Measurements from ENCODE around the gene RPA4.
A peak's percentile ranks its signal among the peaks of the same experiment; 100 is the strongest.
"Not testable (repeated sequence)": the region's sequence is repeated elsewhere in the genome, so short reads cannot be mapped to it uniquely, and the experiment has no call there.

Gene RPA4

GRCh38 chrX:96838537-96838936, 45.2 kb upstream of the RPA4 start:
- Histone ChIP-seq H4K91ac (ENCODE audit: low read depth, low read length, poor library complexity) (no peak overlapping the region), H3K27me3 (ENCODE audit: control insufficient read depth in 3 of 3, insufficient read depth in 3 of 3, low read depth in 1 of 3, low read length in 3 of 3) (no peaks in the 10 kb centered on the region), H3K79me1 (ENCODE audit: low read depth, low read length) (no peaks in the 10 kb centered on the region), H3K23ac (ENCODE audit: low read depth, low read length, poor library complexity) (no peak overlapping the region), H3K4me1 (ENCODE audit: control insufficient read depth in 2 of 2, insufficient read depth in 1 of 2, low read depth in 1 of 2, low read length in 2 of 2) (no peaks in the 10 kb centered on the region), H2BK5ac (ENCODE audit: low read length) (no peak overlapping the region), H3K4me3 (ENCODE audit: low read length in 2 of 2) (no peak overlapping the region), H3K4ac (ENCODE audit: low read length) (no peak overlapping the region), H3K36me3 (replicated peaks in 1 of 2; ENCODE audit: control insufficient read depth in 2 of 2, insufficient read depth in 2 of 2, low read length in 2 of 2) (no peaks in the 10 kb centered on the region), H2AK5ac (ENCODE audit: low read depth, low read length) (no peak overlapping the region), H3K27ac (replicated peaks; ENCODE audit: low read length) (no peak overlapping the region), H2AFZ (ENCODE audit: low read length) (no peak overlapping the region), H3K9ac (ENCODE audit: low read depth, low read length, poor library complexity) (no peak overlapping the region), H3K18ac (ENCODE audit: low read length) (no peak overlapping the region), H3K9me3 (replicated peaks in 1 of 2; ENCODE audit: control insufficient read depth in 2 of 2, insufficient read depth in 1 of 2, low read depth in 1 of 2, low read length in 2 of 2) (no peaks in the 10 kb centered on the region), H2BK120ac (ENCODE audit: low read depth, low read length) (no peak overlapping the region), H3K14ac (ENCODE audit: low read length) (no peak overlapping the region), H4K8ac (ENCODE audit: low read depth, low read length) (no peak overlapping the region), H2BK12ac (ENCODE audit: low read length) (no peak overlapping the region), H2BK15ac (ENCODE audit: low read length) (no peak overlapping the region), H3K4me2 (ENCODE audit: insufficient read depth, low read length, poor library complexity, severe bottlenecking) (no peak overlapping the region)
- no CpG with 5 or more reads among the region's 1 CpG for WGBS, 2 donors (ENCODE audit: extremely low coverage in 2 of 2, insufficient read length in 2 of 2, insufficient replicate concordance in 1 of 2)
- DNase-seq (ENCODE audit: low spot score) = no peak

GRCh38 chrX:96841325-96841724, 42.4 kb upstream of the RPA4 start:
- DNase-seq (ENCODE audit: low spot score) = no peak

GRCh38 chrX:96841866-96842265, 41.8 kb upstream of the RPA4 start:
- H3K36me3 ChIP-seq (replicated peaks in 1 of 2; ENCODE audit: control insufficient read depth in 2 of 2, insufficient read depth in 2 of 2, low read length in 2 of 2); H3K4ac ChIP-seq (ENCODE audit: low read length); H2BK5ac ChIP-seq (ENCODE audit: low read length); H3K9ac ChIP-seq (ENCODE audit: low read depth, low read length, poor library complexity); H2BK12ac ChIP-seq (ENCODE audit: low read length); H2BK120ac ChIP-seq (ENCODE audit: low read depth, low read length); H3K18ac ChIP-seq (ENCODE audit: low read length); H3K23ac ChIP-seq (ENCODE audit: low read depth, low read length, poor library complexity); DNase-seq (ENCODE audit: low spot score); H3K4me2 ChIP-seq (ENCODE audit: insufficient read depth, low read length, poor library complexity, severe bottlenecking); H2AK5ac ChIP-seq (ENCODE audit: low read depth, low read length); H3K4me3 ChIP-seq (ENCODE audit: low read length in 2 of 2); H2AFZ ChIP-seq (ENCODE audit: low read length); H3K27me3 ChIP-seq (ENCODE audit: control insufficient read depth in 3 of 3, insufficient read depth in 3 of 3, low read depth in 1 of 3, low read length in 3 of 3); H2BK15ac ChIP-seq (ENCODE audit: low read length); H3K79me1 ChIP-seq (ENCODE audit: low read depth, low read length); H4K8ac ChIP-seq (ENCODE audit: low read depth, low read length); H3K9me3 ChIP-seq (replicated peaks in 1 of 2; ENCODE audit: control insufficient read depth in 2 of 2, insufficient read depth in 1 of 2, low read depth in 1 of 2, low read length in 2 of 2); H4K91ac ChIP-seq (ENCODE audit: low read depth, low read length, poor library complexity); H3K4me1 ChIP-seq (ENCODE audit: control insufficient read depth in 2 of 2, insufficient read depth in 1 of 2, low read depth in 1 of 2, low read length in 2 of 2); H3K27ac ChIP-seq (replicated peaks; ENCODE audit: low read length); H3K14ac ChIP-seq (ENCODE audit: low read length): not testable (repeated sequence)
- no CpG with 5 or more reads among the region's 3 CpGs for WGBS, 2 donors (ENCODE audit: extremely low coverage in 2 of 2, insufficient read length in 2 of 2, insufficient replicate concordance in 1 of 2)

More at GRCh38 chrX:96841325-96841724, 42.4 kb upstream of the RPA4 start:
- no peak overlapping the region for H2AFZ ChIP-seq (ENCODE audit: low read length)
- H3K23ac ChIP-seq (ENCODE audit: low read depth, low read length, poor library complexity) = no peak overlapping the region
- no peak overlapping the region for H3K4me2 ChIP-seq (ENCODE audit: insufficient read depth, low read length, poor library complexity, severe bottlenecking)
- no peak overlapping the region for H3K14ac ChIP-seq (ENCODE audit: low read length)
- WGBS, 2 donors (ENCODE audit: extremely low coverage in 2 of 2, insufficient read length in 2 of 2, insufficient replicate concordance in 1 of 2) = no CpG with 5 or more reads among the region's 1 CpG
- no peak overlapping the region for H3K4me3 ChIP-seq (ENCODE audit: low read length in 2 of 2)
- no peaks in the 10 kb centered on the region for H3K36me3 ChIP-seq (replicated peaks in 1 of 2; ENCODE audit: control insufficient read depth in 2 of 2, insufficient read depth in 2 of 2, low read length in 2 of 2)
- H4K91ac ChIP-seq (ENCODE audit: low read depth, low read length, poor library complexity) = no peak overlapping the region
- H3K9ac ChIP-seq (ENCODE audit: low read depth, low read length, poor library complexity) = no peak overlapping the region
- H2BK12ac ChIP-seq (ENCODE audit: low read length) = no peak overlapping the region
- no peak overlapping the region for H3K18ac ChIP-seq (ENCODE audit: low read length)
- H2BK5ac ChIP-seq (ENCODE audit: low read length) = no peak overlapping the region
- H3K27ac ChIP-seq (replicated peaks; ENCODE audit: low read length) = no peak overlapping the region
- no peaks in the 10 kb centered on the region for H3K27me3 ChIP-seq (ENCODE audit: control insufficient read depth in 3 of 3, insufficient read depth in 3 of 3, low read depth in 1 of 3, low read length in 3 of 3)
- H4K8ac ChIP-seq (ENCODE audit: low read depth, low read length) = no peak overlapping the region
- H2BK120ac ChIP-seq (ENCODE audit: low read depth, low read length) = no peak overlapping the region
- no peak overlapping the region for H2BK15ac ChIP-seq (ENCODE audit: low read length)
- no peaks in the 10 kb centered on the region for H3K9me3 ChIP-seq (replicated peaks in 1 of 2; ENCODE audit: control insufficient read depth in 2 of 2, insufficient read depth in 1 of 2, low read depth in 1 of 2, low read length in 2 of 2)
- H3K79me1 ChIP-seq (ENCODE audit: low read depth, low read length) = no peaks in the 10 kb centered on the region
- no peak overlapping the region for H2AK5ac ChIP-seq (ENCODE audit: low read depth, low read length)
- no peak overlapping the region for H3K4ac ChIP-seq (ENCODE audit: low read length)
- H3K4me1 ChIP-seq (ENCODE audit: control insufficient read depth in 2 of 2, insufficient read depth in 1 of 2, low read depth in 1 of 2, low read length in 2 of 2) = no peaks in the 10 kb centered on the region

GRCh38 chrX:96843566-96843965, 40.1 kb upstream of the RPA4 start:
- no peak overlapping the region for H2BK12ac ChIP-seq (ENCODE audit: low read length)
- no peak overlapping the region for H3K27ac ChIP-seq (replicated peaks; ENCODE audit: low read length)

More at GRCh38 chrX:96843566-96843965, 40.1 kb upstream of the RPA4 start:
- no peak overlapping the region for H3K4me3 ChIP-seq (ENCODE audit: low read length in 2 of 2)
- H3K14ac ChIP-seq (ENCODE audit: low read length) = no peak overlapping the region
- no peak overlapping the region for H3K18ac ChIP-seq (ENCODE audit: low read length)
- no peak overlapping the region for H2AK5ac ChIP-seq (ENCODE audit: low read depth, low read length)
- no peaks in the 10 kb centered on the region for H3K9me3 ChIP-seq (replicated peaks in 1 of 2; ENCODE audit: control insufficient read depth in 2 of 2, insufficient read depth in 1 of 2, low read depth in 1 of 2, low read length in 2 of 2)
- no peak overlapping the region for H4K91ac ChIP-seq (ENCODE audit: low read depth, low read length, poor library complexity)
- H3K36me3 ChIP-seq (replicated peaks in 1 of 2; ENCODE audit: control insufficient read depth in 2 of 2, insufficient read depth in 2 of 2, low read length in 2 of 2) = no peaks in the 10 kb centered on the region
- no peak overlapping the region for H4K8ac ChIP-seq (ENCODE audit: low read depth, low read length)
- H2BK120ac ChIP-seq (ENCODE audit: low read depth, low read length) = no peak overlapping the region
- H3K79me1 ChIP-seq (ENCODE audit: low read depth, low read length) = no peaks in the 10 kb centered on the region
- H2BK5ac ChIP-seq (ENCODE audit: low read length) = no peak overlapping the region
- no peak overlapping the region for H3K9ac ChIP-seq (ENCODE audit: low read depth, low read length, poor library complexity)
- DNase-seq (ENCODE audit: low spot score) = peak; percentile 1
- no peak overlapping the region for H3K23ac ChIP-seq (ENCODE audit: low read depth, low read length, poor library complexity)
- no CpG with 5 or more reads among the region's 5 CpGs for WGBS, 2 donors (ENCODE audit: extremely low coverage in 2 of 2, insufficient read length in 2 of 2, insufficient replicate concordance in 1 of 2)
- H3K4me2 ChIP-seq (ENCODE audit: insufficient read depth, low read length, poor library complexity, severe bottlenecking) = no peak overlapping the region
- no peak overlapping the region for H2BK15ac ChIP-seq (ENCODE audit: low read length)
- H3K4ac ChIP-seq (ENCODE audit: low read length) = no peak overlapping the region
- H3K4me1 ChIP-seq (ENCODE audit: control insufficient read depth in 2 of 2, insufficient read depth in 1 of 2, low read depth in 1 of 2, low read length in 2 of 2) = no peaks in the 10 kb centered on the region
- peak overlapping the region; percentile 30 for H2AFZ ChIP-seq (ENCODE audit: low read length)
- no peaks in the 10 kb centered on the region for H3K27me3 ChIP-seq (ENCODE audit: control insufficient read depth in 3 of 3, insufficient read depth in 3 of 3, low read depth in 1 of 3, low read length in 3 of 3)
